D721Med (cell line): Measurements from ENCODE around the gene F2RL3.

Experiments used
- DNase-seq: peaks from one replicate; pipeline ENCODE4 v3.0.0; 2011; ENCODE audit warnings: low spot score; ENCODE audit not compliant: insufficient read length
- FAIRE-seq: peaks from 2 replicates; lab custom pipeline; 2011; peaks lifted over from hg19 to GRCh38; lab: Jason Lieb, UNC
- CTCF ChIP-seq: IDR thresholded peaks from 2 replicates; pipeline ENCODE4 v1.5.1; 2012; ENCODE audit warnings: mild to moderate bottlenecking, control low read depth; ENCODE audit not compliant: insufficient read depth; ENCODE audit errors: missing control alignments

Gene F2RL3

GRCh38 chr19:16862826-16863415, 25.9 kb upstream of the F2RL3 start:
- DNase-seq (no peak), FAIRE-seq (no peak)
- TF ChIP-seq CTCF = no peak

- FAIRE-seq (no peak), DNase-seq (no peak)
- TF ChIP-seq CTCF = no peak
These were observed 21.6 kb upstream of the F2RL3 start for GRCh38 chr19:16867211-16867610.

- FAIRE-seq (no peak), DNase-seq (no peak)
- TF ChIP-seq CTCF = no peak
These were observed 20.2 kb upstream of the F2RL3 start for GRCh38 chr19:16868423-16869130.

GRCh38 chr19:16869331-16869972, 19.3 kb upstream of the F2RL3 start:
- FAIRE-seq (no peak), DNase-seq (no peak)
- TF ChIP-seq CTCF = no peak

GRCh38 chr19:16871871-16872270, 16.9 kb upstream of the F2RL3 start:
- FAIRE-seq = no peak
- TF ChIP-seq CTCF = no peak

GRCh38 chr19:16872728-16873127, 16.1 kb upstream of the F2RL3 start:
- no peak for TF ChIP-seq CTCF
- DNase-seq (no peak), FAIRE-seq (no peak)

More at GRCh38 chr19:16871871-16872270, 16.9 kb upstream of the F2RL3 start:
- DNase-seq = no peak
